Measurements from ENCODE around the gene NRG2.

Gene NRG2

DNA sequence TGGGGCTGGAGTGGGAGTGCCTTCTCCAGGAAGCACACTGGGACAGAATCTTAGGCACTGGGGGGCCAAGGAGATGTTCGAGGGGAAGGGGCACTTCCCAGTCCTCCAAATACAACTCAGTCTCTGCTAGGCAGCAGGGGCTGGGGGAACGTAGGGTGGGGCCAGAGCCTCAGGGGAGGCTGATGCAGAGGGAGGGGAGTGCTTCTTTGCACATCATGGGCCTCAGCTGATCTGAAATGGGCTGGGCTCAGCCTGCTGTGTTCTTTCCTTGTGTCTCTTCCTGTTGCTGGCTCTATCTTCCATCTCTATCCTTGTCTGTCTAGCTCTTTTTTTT is 231.9 kb downstream of the NRG2 start:
- DNase-seq (ENCODE audit: low spot score), result no peak

DNA sequence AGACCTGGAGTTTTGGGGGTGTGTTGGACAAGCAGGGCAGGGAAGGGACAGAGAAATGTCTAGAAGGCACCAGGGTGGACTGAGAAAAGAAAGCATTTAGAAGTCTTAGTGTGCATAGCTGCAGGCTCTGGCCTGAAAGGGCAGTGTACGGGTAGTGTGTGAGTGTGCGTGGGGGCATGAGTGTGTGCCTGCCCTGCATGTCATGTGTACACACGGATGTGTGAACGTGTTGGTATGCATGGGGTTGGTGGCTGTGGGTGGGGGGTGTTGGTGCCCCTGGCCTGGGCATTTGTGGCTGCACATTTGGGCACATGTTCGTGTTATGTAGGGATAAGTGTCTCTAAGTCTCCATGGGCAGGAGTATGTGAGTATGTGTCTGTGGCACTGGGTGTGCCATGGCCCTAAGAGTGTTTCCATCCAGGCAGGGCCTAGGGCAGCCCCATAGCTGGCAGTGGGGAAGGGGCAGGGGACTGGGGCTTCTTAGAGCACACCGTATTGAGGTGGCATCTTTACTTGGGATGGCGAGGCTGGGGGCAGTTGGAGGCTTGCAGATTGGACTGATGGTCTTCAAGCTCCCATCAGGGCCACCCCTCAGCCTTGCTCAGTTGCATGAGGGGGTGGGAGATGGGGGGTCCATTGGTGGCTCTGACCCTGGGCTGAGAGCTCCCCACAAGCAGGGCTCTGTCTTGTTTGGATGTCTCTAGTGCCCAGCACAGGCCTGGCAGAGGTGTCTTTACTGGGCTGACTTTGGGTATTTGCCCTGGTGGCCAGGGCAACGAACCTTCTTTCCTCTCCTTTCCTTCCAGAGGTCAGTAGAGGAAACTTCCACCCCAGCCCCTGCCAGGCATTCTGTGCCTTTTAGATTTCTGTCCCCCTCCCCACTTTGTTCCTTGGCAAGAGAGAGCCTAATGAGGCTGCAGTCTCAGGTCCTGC is 232.5 kb downstream of the NRG2 start:
- DNase-seq (ENCODE audit: low spot score), result no peak

DNA sequence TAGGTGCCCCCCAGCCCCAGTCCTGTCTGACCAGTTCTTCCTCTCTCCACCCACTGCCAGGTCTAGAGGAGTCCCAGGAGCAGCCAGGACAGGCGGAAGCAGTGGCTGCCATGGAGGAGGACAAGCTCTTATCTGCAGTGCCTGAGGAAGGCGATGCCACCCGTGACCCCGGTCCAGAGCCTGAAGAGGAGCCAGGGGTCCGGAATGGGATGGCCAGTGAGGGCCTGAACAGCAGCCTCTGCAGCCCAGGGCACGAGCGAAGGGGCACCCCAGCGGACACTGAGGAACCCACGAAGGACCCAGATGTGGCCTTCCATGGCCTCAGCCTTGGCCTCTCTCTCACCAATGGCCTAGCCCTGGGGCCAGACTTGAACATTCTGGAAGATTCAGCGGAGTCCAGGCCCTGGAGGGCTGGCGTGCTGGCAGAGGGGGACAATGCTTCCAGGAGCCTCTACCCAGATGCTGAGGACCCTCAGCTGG is 233.7 kb downstream of the NRG2 start:
- DNase-seq (ENCODE audit: low spot score), result no peak

DNA sequence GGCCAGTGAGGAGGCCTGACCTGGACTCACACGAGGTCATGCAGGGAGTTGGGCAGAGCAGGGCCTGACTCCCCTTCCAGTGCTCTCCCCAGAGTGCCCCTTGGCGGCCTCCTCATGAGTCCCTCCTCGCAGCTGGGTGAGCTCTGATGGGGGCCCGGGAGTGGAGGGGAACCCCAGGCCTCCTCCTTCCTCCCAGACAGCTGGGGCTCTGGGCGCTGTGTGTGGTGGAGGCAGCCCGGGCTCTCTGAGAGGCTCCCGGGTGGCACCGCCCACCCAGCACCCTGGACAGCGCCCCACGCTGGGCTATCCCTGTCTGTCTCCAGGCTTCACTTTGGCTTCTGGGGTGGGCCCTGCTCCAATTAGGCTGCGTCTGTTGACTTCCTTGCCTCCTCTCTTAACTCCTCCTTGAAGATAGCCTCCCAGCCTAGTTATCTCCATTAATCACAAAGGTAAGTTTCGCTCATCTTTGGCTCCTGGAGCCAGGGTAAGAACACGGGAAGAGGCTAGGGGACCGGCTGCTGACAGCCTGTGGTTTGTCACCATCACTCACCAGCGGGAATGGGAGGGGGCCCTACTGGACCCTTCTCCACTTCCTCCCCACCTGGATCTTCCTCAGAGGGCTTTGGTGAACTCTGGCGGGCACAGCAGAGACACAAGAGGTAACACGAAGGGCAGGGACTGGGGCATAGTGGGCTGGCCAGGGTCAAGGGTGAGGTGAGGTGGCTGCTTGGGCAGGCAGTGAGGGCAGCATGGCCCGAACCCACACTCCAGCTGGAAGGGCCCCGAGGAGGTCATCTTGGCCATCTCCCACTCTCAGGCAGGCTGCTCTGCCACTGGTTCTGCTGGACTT is 234.4 kb downstream of the NRG2 start:
- no peak for DNase-seq (ENCODE audit: low spot score)

DNA sequence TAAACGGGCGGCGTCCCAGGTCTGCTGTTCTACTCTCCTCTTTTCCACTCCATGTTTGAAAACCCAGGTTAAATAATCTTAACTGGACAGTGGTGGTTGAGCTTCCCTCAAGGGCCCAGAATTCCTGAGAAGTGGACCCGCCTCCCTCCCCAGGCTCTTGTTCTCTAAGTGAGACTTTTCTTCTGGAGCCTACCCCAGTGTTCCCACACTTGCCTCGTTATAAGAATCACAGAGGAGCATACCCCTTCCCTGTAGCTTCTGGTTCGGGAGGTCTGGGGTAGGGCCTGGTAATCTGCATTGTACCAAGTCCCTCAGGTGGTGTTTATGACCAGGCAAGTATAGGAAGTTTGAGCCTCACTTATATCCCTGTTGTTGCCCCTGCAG is 235.5 kb downstream of the NRG2 start:
- DNase-seq (ENCODE audit: low spot score), result no peak

DNA sequence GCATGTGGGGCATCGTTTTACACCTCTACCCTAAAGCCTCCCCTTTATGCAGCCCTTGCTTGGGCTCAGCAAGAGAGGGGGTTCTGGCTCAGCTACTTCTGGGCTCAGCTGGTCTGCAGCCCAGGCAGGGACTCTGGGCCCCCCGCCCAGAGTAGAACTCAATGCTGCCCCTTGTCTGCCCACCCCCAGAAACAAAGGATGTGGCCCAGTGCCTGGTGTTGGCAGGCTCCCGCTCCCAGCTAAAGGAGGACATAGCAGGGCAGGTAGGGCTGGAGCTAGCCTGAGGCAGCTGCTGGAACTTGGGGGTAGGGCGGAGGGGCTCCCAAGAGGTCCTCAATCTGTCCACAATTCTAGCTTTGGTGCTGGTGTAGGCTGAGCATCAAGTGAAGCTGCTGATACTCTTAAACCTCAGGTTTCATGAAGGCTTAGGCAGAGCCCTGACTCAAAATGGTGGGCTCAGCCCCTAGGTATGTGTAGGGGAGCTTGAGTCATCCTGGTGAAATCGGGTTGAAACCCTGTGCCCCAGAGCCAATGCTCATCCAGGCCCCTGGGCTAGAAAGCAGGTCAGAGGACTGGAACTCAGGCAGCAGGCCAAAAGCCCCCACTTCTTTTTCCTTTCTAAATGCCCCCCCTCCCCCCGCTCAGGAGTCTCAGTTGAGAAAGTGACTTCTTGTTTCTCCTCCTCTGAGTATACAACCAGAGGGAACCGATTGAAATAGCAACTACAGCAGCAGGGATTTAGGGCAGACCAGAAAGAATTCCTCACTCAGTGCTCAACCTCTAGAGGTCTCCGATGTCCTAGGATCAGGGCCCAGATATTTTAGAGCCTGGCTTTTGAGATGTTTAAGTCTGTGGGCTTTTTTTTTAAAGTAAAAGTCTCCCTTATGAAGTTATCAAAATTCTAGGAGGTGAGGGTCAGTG is 236.1 kb downstream of the NRG2 start:
- DNase-seq (ENCODE audit: low spot score), result no peak

DNA sequence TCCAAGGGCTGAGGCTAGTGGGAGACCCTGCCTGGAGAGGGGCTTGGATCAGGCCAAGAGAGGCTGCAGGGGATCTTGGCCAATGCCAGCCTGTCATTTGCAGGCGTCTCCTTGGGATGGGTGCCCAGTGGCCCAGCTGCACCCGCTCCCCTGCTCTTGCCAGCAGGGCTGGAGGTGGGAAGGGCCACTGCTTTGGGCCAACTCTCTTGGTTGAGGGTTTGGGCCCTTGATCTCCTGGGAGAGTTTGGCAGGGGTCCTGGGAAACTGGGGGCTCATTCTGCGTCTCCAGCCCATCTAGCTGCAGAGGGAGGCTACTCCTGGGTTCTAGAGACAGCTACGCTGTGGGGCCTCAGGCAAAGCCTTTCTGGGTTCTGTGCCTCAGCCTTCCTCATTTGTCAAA is 237.0 kb downstream of the NRG2 start:
- no peak for DNase-seq (ENCODE audit: low spot score)

DNA sequence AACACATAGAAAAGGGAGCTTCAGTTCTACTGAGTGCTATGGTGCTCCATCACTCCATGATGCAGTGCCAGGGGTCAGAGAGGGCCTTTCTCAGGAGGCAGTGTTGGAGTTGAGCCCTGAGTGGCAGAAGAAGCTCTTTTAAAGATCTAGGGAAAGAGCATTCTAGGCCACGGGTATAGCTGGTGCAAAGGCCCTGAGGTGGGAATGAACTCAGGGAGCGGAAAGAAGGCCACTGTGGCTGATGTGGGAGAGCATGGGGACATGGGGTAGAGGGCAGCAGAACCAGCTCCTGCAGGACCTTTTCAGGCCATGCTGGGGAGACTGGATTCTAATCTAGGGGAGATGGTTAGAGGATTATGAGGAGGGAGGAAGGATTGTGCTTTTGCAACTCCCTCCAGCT is 237.6 kb downstream of the NRG2 start:
- DNase-seq (ENCODE audit: low spot score), result no peak

DNA sequence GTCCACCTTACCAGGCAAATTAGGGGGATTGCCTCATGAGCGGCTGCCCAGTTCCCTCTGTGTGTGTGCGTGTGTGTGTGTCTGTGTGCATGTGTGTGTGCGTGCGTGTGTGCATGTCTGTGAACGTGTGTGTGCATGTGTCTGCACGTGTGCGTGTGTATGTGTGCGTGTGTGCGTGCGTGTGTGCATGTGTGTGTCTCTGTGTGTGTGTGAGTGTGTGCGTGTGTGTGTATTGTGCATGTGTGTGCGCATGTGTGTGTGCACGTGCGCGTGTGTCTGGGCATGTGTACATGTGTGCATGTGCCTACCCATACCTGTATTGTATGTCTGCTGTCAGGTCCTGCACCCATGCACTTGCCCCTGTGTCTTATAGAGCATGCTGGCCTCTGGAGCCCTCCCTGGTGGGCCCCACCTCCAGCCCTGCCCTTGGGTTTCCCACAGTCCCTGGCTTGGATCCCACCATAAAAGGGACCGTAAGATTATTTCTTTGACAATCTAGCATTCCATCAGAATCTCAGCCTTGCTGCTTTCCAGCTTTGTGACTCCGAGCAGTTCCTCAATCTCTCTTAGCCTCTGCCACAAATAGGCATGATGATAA is 238.2 kb downstream of the NRG2 start:
- DNase-seq (ENCODE audit: low spot score), result no peak

DNA sequence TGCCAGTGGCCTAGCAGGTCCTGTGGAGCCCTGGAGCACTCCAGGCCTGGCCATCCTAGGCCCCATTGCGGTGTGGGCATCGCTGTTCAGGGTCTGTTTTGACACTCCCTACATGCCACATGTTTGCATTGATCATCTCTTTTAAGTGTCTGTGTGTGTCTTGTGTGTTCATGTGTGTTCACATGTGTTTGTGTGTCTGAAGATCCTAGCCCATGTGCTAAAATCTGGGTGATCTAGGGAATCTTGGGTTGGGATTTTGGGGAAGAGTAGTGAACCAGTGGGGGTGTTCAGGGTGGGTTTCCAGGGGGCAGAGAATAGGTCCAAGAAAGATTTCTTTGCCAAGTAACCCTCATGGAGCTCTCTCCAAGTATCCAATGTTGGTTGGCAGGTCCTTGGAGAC is 239.1 kb downstream of the NRG2 start:
- DNase-seq (ENCODE audit: low spot score), result no peak

DNA sequence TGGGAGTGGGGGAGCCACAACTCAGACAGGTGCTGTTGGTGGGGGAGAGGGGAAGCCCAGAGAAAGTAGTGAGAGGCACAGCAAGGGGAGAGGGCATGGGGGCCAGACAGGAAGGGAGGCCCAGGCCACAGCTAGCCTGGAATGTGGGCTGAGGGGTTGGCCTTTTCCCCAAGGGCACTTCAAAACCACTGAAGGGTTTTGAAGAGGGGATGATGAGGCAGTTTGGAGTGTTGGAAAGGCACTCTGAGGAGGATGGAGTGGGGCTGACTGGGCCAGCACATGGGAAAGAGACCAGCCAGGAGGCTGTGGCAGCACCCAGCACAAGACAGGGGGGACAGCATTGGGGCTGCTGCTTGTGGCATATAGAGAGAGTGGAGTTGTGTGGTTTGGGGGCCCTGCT is 243.7 kb downstream of the NRG2 start:
- no peak for DNase-seq (ENCODE audit: low spot score)

DNA sequence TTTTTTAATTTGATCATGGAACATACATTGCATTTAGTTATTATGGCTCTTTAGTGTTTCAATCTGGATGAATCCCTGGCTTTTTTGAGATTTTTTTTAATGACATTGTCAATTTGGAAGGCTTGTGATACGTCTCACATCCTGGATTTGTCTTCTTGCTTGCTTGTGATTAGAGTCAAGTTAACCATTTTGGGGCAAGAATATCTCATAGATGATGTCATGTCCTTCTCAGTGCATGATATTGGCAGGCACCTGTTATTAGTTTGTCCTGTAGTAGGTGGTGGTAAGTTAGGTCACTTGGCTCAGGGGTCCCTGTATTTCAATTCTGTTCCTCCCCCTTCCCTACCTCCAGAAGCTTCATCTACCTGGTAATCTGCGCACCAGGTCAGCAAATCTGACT is 244.2 kb downstream of the NRG2 start:
- no peak for DNase-seq (ENCODE audit: low spot score)

DNA sequence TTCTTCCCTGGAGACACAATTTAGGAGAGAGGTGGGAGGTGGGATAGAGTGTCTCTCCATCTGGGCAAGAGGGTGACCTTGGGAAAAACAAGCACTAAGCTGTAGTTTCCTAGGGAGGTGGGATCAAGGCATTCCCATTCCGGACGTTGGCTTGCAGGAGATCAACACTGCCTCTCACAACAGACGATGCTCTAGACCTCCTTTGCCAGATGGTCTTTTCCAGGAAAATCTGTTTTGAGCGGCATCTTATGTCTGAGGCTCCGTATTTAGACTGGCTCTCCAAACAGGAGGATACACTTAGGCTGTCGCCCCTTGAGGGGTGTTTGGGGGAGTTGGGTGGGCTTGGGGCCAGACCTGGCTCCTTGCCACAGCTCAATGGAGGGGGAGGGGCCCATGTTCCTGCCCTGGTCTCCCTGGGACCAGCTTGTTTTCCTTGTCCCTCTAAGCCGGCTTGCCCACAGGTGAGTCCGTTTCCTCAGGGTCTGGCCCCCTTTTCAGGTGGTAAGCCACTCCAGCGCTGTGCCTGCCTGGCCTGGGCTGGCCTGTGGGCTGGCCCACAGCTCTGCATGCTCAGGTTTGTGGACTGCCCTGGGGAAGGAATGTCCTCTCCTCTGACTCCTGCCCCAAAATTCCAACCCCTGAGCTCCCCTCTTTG is 245.1 kb downstream of the NRG2 start:
- DNase-seq (ENCODE audit: low spot score), result peak; percentile 49

DNA sequence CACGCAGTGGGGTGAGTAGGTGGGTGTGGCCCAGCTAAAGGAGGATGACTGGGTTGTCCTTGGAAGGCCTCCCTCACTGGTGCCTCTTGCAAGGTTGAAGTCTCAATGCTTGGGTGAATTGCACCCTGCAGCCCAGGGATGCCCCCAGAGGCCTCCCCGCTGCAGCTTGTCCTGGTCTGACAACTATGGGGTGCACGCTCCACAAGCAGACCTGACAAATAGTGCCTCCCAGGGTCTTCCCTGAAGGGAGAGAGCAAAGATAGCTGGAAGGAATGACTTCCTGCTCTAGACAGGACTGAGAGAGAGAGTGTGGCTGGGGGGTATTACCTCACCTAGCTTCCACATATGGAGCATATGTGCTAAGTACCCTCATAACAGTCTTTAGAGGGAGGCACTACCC is 245.8 kb downstream of the NRG2 start:
- no peak for DNase-seq (ENCODE audit: low spot score)
